DMS153 treated with DMSO at 0.1 percent for 48 hours (cell line): ENCODE measurements around the gene FOXL2NB.

ENCODE experiments used
- DNase-seq: peaks from one replicate; lab custom pipeline; 2025; ENCODE audit not compliant: unreplicated experiment; lab: John Stamatoyannopoulos, UW

FOXL2NB gene

DNA sequence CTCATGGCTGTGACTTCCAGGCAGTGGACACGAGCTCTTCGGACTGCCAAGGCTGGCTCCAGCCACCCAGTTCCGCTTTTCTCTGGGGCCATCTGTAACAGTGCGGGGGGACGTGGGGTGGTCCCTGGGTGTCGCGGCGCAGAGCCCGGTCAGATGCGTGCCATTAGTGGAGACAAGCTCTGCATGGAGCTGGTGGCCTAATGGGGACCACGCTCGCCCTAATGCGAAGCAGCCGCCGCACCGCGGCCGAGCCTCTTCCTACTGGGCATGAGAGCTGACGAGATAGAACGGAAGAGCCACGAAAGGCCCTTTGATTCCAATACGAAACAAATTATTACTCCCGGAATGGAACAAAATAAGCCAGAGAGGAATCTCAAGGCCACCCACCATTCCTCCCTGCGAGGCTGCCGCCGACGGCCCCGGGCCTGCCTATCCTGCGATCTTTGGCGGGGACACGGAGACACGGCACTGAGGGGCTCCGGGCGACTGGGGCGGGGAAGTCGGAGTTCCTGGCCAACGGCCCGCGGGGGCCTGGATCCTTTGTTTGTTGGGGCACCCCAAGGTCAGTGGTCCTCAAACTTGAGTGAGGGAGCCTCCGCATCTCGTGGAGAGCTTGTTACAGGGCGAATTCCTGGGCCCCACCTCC is 18.2 kb upstream of the FOXL2NB start:
- DNase-seq: no peak

DNA sequence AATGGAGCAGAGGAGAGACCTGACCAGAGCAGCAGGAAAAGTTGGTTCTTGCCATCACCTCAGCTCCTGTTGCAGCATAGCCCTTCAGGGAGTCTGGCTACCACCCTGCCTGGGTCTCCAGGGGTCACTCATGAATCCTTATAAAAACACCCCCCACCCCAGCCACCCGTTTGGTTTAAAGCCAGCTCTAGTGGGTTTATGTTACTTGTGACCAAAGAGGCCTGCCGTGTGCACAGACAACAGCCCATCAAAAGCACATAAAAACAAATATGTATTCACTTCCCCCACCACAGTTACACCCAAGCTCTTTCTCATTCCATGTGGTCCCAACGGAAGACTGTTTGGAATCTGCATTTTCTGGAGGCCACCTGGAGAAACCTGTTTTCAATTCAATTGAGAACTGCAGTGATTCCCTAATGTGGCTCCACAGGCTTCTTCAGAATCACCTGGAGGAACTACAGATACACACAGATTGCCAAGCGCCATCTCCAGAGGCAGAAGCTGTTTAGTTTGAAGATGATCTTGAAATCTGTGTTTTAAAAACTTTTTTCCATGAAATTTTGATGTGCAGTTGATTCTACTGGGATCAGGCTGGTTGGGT is 13.8 kb upstream of the FOXL2NB start:
- no peak for DNase-seq

DNA sequence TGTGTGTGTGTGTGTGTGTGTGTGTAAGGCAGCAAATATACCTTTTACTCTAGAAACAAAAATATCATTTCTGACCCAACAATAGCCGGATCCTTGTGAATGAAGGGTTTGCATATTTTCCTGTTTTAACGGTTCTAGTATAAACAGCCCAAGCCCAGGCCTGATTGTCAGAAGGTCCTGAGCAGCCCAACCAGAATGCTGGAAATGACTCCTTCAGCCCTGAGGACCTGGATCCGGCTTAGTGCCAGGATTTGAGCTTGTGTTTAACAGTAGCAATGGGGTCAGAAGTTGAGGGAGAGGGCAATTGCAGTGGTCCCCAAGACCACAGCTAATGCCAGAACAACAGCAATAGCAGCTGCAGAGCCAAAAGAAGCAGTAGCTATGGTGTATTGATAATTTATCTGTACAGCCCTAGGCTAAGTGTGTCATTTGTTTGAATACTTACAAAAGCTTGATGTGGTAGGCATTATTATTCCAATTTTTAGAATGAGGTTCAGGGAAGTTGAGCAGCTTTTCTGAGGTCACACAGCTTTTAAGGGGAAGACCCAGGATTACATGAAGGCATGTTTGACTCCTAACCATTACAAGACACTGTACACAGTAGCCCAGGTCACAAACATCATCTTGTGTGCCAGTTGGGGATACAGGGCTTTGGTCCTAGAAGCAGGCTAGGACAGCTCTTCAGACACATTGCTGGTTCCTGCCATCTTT is 12.9 kb upstream of the FOXL2NB start:
- DNase-seq: no peak

DNA sequence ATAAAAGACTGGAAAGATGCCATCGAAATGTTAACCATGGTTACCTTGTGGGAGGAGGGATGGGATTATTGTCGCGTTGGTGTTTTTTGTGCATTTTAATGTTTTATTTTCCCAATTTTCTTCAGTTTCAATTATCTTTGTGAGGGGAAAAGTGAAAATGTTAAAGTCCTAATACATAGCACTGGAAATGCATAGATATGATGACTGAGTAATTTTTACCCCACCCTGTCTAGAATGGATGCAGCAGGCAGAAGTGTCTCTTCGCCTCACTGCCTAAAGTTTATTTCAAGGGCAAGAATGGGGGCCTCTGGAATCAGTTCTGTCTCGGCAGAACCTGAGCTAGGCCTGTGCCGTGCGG is 11.5 kb upstream of the FOXL2NB start:
- no peak for DNase-seq

- no peak for DNase-seq
These were observed 10.9 kb upstream of the FOXL2NB start for GRCh38 chr3:138935863-138936740.

- no peak for DNase-seq
These were observed 10.0 kb upstream of the FOXL2NB start for GRCh38 chr3:138936741-138937689.

- DNase-seq: no peak
These were observed 9.3 kb upstream of the FOXL2NB start for GRCh38 chr3:138937690-138938055.

DNA sequence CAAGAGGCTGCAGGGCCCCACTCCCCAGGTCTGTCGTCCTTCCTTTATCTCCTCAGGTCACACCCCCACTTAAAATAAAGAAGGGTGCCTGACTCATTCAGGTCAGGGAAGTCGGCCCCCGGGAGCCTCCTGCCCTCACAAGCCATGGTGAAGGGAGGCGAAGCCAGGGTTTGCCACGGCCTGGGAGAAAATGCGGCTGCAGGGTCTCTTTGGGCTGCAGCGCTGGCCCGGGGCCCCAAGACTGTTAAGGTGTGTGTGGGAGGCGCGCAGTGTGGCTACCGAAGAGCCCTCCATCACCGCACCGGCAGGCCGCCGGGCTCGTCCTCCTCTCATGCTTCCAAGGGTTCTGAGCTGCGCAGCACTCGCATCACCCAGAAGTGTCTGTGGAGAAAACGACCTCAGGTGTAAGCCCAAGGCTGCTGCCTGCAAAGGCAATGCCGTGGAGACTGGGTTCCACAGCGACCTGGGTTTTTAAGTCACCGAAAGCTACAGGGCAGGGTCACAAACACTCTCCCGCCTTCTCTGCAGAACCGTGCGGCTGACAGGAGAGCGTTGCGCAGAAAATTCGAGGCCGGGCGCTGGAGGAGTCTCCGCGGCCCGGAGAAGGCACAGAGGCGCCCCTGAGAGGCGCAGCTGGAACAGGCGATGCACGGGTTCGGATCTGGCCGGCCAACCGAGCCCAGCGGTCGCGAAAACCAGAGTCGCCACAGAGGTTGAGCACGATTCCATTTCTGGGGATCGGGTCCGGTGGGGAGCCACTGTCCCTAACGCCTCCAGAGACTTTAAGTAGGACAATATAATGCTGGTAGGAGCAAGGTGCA is 8.8 kb upstream of the FOXL2NB start:
- DNase-seq: no peak

DNA sequence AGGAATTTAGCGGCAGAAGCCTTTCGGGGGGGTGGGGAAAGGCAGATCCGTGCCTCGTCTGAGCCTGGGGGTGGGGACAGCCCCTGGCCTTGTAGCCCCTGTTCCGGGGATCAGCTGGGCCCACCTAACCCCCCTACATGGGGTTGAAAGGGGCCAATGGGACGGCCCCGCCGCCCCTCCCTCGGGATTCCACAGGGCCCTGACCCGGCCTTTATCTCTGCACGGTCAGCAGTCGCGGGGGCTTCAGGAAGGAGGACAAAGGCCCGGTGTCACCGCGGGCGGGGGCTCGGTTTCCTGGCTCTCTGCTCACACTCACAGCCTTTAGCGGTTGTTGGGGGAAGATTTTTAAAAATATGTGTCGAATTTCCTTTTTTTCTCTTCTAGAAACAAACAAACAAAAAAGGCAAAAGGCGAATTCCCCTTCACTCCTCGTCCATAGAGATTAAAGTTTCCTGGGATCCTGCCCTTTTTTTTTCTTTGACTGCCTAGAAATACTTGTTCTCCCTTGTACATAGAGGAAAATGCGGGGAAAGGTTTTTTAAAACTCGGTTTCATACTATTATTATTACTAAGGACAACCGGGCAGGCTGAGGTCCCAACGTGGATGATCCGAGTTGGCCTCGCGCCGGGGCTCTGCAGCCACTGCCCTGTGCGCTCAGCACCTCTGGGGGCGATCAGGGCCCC is 8.0 kb upstream of the FOXL2NB start:
- no peak for DNase-seq

- no peak for DNase-seq
These were observed 7.3 kb upstream of the FOXL2NB start for GRCh38 chr3:138939561-138940241.

DNA sequence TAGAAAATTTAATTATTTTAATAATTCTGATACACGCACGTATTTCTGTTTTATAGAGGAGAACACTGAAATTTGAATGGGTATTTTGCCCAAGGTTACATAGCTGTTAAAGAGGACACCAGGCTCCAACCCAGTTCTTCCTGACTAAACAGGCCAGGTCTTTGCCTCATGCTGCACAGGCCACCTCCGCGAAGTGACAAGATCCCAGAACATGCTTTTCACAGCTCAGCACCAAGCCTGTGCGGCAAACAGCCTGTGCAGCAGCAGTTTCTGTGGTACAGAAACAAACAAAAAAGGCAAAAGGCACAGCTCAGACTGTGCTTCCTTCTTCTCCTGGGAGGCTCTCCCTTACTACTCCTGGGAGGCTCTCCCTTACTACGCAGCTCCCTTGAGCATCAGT is 6.6 kb upstream of the FOXL2NB start:
- no peak for DNase-seq

GRCh38 chr3:138941259-138941885 is 5.6 kb upstream of the FOXL2NB start:
- DNase-seq: no peak

- DNase-seq: no peak
These were observed 4.7 kb upstream of the FOXL2NB start for GRCh38 chr3:138942271-138942670.

DNA sequence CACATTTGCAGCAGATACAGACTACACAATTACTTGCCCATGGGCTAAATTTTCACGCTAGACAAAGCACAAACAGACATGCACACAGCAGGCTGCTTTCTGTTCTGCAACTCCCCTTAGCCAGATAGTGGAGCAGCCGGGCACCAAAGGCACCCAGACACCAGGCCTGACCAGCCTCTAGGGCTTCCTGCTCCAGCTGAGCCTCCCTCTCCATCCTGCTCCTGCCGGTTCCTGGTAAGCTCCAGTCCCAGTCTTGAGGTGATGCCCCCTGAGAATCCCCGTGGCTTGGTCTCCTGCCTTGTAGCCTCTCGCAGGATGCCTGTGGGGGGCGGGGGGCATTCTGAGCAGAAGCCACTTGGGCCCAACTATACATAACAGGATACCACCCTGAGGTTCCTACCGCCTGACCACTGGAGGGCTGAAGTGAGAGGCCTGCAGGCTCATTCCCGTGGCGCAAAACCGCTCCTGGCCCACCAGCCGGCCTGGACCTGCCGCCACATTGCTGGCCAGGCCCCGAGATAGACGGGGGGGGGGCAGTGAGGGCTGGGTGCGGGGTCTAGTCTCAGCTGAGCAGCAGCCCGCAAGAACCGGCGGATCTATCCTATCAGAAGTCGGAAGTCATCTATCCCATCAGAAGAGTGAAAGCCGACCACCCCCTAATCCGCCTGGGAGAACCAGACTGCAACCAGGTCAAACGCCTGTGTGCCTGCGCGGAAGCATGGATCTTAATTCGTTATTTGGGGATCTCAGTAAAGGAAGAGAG is 4.0 kb upstream of the FOXL2NB start:
- DNase-seq: no peak

GRCh38 chr3:138943724-138944653 is 3.0 kb upstream of the FOXL2NB start:
- DNase-seq: no peak

- no peak for DNase-seq
These were observed 2.4 kb upstream of the FOXL2NB start for GRCh38 chr3:138944654-138944928.
